HG03558 (cell line): ENCODE results near the gene CNTNAP2.

ENCODE experiments used
- ATAC-seq: cut with Tn5 transposase; IDR thresholded peaks from one replicate; pipeline ENCODE4 v1.9.1; 2021; ENCODE audit warnings: moderate number of reproducible peaks; ENCODE audit not compliant: unreplicated experiment; ENCODE audit errors: extremely low read depth

Gene CNTNAP2

DNA sequence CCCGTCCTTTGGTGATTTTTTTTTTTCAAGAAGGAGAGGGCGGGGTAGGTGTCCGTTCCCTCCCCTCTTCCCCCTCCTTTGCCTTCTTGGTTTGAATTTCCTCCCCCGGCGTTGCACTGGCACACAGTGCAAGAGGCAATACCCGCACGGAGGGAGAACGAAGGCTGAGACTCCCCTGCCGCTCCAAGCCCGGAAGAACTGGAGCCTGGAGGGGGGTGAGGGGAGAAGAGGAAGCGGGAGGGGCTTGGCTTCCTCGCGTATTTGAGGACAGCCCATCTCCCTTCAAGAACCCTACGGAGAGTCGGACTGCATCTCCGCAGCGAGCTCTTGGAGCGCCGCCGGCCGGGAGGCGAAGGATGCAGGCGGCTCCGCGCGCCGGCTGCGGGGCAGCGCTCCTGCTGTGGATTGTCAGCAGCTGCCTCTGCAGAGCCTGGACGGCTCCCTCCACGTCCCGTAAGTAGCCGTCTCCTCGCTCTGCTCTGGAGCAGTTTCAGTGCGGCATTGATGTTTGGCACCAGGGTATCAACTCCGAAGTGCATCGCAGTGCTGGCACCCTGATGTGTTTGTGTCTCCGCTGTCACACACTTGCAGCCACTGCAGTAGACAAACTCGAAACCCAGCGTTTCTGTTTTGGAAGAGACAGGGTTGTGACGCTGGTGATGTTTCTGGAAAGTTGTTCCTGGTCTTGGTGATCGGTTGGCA is at the start of gene CNTNAP2:
CNTNAP2 (plus strand) TSS at position 281 of the 702 bp plus-strand sequence; CDS start at position 357, 76 bp downstream.
- ATAC-seq: no peak

DNA sequence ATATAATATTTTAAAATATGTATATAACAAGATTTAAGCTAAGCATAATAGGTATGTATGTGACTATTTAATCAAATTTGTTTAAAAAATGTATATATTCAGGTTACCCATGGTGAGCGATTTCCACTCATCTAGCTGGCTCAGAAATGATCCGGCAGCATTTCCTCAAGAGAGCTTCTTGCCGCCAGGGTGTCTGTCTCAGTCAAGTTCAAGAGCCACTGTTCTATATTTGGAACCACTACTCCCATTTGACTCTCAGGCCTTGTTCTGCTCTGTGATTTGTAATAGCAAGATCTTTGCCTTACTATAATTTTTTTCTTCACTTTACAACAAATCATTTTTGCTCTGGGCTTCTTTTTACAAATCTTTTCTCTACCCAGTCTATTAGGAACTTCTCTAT is 48.7 kb upstream of the CNTNAP2 start:
- ATAC-seq: no peak

DNA sequence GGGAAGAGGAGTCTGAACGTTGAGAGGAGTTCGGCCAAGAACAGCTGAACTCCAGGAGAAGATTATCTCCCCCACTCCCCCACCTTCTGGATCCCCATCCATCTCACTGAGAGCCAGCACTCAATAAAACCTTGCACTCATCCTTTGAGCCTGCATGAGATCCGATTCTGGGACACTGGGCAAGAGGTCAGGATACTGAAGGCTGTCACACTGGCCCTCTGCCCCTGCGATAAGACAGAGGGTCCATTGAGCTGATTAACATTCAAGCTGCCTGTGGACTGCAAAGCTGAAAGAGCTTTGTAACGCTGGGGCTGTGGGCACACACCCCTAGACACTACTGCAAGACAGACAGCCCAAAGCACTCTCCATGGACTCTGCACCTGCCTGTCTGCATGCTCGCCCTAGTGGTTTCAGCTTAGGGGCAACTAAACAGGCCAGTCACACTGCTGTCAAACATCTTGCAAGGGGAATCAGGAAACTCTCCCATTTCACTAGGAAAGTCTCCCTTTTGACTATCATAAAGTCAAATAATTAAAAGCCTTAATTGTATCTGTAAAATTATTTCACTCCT is 42.3 kb upstream of the CNTNAP2 start:
- no peak for ATAC-seq

DNA sequence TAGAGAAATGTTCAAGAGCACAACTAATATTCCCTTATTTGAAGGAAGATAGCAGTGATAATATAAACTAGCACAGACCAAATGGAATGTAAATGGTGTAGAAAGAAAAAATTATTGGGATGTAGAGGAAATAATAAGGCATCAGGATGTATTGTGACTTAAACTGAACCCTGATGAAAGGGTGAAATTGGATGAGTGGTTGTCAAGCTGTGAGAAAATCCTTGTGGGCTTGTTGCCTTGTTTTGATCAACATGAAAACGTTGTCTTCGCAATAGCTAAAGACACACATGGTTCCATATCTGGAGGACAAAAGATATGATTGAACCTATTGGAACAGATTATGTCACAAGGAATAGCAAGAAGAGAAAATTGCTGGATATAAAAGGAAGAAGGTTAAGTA is 40.3 kb upstream of the CNTNAP2 start:
- no peak for ATAC-seq

DNA sequence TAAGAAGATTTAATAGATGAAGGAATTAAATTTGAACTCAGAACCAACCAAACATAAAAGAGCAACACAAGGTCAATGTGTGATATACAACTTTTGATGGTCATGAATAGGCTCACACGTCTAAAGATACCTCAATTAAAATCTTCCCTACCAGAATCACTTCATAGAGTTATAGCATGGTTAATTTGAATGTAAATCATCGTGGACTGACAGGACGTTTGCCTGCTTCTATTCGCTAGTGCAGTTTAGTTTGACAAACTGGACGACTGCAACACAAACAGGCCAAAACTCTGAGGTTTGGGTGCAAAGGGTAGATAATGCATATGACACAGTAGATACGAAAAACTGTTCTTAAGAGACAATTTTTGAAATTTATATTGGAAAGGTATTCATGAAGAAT is 32.5 kb upstream of the CNTNAP2 start:
- no peak for ATAC-seq

DNA sequence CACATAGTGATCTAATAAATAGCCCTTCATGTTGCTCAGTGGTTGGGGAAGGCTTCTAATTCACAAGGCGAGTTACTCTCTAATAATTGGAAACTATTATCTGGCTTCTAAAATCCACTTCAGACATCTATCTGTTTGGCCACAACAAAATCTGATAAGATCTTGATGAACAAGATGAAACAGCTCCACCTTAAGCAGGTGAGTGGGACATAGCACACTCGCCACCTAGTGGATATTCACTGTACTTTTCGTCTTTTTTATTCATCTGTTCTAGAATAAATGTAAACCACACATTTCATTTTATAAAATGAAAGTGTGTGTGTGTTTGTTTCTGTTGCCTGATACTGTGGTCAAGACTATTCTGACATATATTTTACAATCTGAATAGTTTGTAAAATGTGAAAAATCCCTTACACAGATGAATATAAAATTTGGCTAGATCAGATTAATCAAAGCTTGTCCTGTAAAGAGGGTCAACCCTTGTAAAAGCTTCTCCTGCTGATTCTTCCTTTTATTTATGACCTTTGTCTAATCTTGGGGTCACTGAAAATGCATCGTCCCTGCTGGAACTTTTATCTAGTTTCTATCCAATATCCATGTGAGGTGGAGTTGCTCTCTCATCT is 26.5 kb upstream of the CNTNAP2 start:
- ATAC-seq: peak; percentile 70

DNA sequence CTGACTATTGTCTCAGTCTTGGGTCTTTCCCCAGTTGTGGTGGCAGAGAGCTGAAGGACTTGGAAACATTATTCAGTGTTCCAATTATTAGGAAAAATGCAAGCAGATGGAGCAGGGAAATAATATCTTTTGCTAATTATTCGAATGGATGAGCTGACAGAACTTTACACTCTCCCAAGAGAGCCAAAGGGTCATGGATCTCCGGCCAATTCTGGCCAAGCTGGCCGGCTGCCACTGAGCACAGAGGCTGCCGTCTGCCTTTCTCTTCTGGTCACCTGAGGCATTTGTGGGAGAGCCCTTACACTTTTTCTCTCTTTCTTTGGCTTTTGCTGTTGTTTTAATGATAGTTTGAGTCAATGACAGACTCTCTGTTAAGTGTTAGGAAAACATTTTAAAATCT is 22.2 kb upstream of the CNTNAP2 start:
- ATAC-seq: no peak

DNA sequence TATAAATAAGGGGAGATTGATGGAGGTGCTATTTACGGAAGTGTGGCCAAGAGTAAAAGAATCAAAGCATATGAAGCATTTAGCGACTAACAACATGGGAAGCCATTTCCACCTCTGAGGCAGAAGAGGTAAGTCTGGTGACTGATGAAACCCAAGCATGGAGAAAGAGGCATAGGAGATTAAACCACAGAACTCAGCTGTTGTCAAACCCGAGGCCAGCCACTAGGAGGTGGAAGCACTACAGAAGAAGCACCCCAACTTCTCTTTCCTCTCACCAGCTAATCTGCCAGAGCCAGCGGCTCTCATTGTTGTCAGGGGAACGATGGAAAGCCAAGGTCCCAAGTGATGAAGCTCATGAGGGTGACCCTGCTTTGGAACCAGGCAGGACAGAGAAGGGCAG is 19.6 kb upstream of the CNTNAP2 start:
- ATAC-seq: no peak

DNA sequence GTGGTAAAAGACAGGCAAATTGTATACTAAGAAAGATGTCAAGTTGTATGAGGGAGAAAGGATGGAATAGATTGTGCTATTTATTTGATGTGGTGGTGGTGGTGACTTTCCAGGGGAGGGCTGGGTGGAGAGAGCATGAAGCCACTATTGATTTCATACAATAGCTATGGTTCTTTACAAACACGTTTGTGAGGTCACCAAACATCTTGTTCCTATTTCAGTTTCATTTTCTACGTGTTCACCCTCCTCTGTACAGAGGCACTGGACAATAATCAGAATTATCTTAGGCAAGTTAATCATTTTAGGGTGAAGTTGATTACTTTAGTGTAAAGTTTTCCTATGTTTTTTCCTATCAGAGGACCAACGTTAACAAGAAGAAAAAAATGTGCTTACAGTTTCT is 10.3 kb upstream of the CNTNAP2 start:
- ATAC-seq: no peak

DNA sequence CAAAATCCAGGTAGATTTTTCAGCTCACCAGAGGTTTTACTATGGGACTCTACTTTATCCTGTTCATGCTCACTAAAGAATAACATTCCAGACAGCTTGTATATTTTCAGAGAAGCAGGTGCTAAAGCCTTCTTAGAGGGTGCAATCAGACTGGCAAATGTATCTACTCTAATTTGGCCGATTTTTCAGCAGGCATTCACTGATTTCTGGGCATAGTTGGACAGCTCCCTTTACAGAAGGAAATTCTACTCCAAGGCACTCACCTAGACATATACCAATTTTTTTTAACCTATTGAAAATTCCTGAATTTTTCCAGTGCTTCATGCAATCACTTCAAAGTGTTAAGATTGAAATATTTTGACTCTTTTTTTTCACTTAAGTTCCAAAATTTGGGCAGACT is 3.8 kb upstream of the CNTNAP2 start:
- no peak for ATAC-seq

DNA sequence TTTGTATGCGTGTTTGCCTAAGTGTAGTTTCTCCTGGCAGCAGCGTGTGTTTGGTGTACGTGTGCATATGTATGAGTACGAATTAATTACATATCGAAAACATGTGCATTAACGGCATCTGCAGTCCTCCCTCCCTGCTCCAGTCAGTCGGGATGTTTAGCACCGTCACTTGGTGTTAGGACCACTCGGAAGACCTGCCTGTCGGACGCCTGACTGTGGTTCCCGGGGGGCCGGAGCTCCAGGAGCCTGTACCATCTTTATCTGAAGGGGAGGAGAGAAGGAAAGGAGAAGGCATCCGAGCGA is 1.1 kb upstream of the CNTNAP2 start:
- no peak for ATAC-seq

DNA sequence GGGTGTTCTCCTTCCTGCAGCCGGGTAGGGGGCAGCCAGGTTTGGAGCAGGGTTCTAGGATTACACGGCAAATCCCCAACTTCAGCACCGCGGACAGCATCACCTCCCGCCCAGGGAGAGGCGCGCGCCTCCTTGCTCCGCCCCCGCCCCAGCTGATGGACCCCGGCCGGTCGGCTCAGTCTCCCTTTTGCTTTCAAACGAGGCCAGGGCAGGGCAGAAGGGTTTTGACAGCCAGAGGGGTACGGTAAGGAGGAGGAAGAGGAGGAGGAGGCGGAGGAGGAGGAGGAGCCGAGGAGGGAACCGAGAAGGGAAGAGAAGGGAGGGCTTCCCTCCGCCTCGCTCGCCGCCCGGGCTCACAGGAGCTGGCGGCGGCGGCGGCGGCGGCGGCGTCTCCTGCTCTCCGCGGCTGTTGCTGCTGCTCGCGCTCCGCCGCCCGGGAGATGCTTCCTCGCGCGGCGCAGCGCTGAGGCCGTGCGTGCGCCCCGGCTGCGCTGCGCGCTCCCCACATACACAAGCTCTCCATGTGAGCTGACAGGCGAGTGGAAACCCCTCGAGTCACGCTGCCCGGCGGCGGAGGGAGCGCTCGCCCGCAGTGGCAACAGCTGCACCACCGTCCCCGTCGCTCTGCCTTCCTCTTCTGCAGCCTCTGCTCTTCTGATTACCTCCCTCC is 615 bp upstream of the CNTNAP2 start:
- no peak for ATAC-seq

DNA sequence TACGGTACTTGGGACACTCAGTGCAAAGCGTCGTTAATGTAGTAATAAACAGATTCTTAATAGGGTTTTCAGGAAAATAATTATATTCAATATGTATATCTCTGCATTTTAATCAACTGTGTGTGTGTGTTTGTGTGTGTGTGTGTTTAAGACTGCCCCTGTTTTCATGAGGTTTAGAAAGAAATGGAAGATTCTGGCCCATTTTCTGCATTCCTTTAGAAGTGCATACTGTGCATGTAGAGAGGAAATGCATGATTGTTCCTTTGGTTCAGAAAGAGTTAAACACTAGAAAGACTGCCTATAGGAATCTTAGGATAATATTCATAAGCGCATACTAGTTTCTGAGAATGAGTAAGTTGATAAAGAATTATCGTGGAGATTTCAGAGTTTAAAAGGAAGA is 975 bp downstream of the CNTNAP2 start:
- ATAC-seq: no peak

DNA sequence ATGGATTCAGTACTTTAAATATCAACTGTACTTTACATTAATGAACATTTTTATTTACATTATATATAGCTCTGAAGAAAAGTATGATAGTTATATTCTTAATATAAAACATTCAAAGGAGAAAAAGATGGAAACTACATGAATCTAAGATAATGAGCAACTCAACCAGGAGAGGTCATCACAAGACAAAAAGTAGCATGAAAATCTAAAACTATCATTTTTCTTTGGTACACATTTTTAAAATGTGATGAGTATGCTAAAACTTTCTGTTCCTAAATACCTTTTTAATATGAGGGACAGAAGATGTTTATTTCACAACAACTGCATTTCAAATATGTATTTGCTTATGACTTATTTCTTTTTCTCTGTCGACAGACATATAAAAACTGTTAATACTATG is 2.4 kb downstream of the CNTNAP2 start:
- ATAC-seq: no peak

DNA sequence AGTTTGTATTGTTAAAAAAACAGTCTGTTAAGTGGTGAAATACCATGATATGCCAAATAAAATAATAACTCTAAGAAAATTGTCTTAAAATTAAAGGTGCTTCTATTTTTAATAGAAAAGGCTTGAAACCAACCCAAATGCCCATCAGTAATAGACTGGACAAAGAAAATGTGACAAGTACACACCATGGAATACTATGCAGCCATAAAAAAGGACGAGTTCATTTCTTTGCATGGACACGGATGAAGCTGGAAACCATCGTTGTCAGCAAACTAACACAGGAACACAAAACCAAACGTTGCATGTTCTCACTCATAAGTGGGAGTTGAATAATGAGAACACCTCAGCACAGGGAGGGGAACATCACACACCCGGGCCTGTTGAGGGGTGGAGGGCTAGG is 7.1 kb downstream of the CNTNAP2 start:
- no peak for ATAC-seq

DNA sequence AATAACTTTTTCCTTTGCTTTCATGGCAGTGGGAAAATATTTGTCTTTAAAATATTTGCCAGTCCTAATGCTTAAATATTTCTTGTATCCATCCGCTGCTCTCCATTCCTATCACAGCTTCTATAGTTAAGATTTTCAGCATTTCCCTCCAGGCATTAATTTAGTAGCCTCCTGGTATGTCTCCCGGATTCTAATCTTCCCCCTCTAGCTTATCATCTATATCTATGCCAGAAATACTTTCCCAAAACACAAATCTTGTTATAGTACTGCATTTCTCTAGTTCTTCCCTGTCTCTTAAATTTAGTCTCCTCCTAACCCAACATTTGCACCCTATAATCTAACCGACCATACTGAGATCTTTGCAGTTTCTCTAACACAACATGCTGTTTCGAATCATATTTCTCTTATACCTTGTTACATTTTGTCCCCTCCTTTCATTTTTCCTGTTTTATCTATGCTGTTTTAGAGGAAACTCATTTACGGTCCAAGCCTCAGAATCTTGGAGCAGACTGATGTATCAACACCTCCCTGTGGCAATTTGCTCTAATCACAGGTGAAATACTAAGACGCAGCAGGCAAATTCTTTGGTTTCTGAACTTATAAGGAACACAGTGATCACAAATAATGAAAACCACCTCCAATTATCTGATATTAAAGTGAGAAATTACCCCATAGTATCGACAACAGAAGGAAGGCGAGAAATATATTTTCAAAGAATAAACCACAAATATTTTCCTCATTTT is 10.3 kb downstream of the CNTNAP2 start:
- ATAC-seq: no peak

DNA sequence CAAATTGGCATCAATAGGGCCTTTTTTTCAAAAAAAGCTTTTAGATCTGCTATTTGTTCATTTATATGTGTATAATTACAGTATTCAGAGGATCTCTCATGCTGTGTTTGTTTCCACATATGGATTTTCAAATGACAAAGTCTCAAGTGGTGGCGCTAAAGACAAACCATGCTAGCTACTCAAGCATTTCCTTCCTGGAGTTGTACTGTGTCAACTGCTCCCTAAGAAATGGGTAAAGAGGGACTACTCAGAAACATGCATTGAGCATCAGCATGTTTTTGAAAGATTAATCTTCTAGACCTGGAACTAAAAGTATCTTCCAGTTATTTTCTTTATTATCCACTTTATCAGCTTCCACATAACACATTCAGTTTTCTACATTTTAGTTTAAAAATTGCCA is 12.7 kb downstream of the CNTNAP2 start:
- ATAC-seq: no peak

DNA sequence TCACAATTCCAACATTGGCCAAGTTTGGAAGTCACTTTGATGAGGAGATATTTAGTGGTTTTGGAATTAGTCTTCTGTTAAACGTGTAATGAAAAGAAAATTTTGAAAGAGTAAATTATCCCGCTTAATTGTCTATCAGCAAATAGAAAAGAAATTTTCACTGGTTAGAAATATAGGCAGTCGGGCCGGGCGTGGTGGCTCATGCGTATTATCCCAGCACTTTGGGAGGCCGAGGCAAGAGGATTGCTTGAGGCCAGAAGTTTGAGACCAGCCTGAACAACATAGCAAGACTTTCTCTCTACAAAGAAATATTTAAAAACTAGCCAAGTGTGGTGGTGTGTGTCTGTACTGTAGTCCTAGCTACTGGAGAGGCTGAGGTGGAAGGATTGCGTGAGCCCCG is 13.4 kb downstream of the CNTNAP2 start:
- ATAC-seq: no peak

DNA sequence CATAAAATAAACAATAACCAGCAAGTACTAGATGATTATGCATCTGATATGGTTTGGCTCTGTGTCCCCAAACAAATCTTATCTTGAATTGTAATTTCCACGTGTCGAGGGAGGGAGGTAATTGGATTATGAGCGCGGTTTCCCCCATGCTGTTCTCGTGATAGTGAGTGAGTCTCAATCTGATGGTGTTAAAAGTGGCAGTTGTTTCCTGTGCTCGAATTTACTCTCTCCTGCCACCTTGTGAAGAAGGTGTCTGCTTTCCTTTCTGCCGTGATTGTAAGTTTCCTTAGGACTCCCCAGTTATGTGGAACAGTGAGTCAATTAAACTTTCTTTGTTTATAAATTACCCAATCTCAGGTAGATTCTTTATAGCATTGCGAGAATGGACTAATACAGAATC is 15.1 kb downstream of the CNTNAP2 start:
- no peak for ATAC-seq

DNA sequence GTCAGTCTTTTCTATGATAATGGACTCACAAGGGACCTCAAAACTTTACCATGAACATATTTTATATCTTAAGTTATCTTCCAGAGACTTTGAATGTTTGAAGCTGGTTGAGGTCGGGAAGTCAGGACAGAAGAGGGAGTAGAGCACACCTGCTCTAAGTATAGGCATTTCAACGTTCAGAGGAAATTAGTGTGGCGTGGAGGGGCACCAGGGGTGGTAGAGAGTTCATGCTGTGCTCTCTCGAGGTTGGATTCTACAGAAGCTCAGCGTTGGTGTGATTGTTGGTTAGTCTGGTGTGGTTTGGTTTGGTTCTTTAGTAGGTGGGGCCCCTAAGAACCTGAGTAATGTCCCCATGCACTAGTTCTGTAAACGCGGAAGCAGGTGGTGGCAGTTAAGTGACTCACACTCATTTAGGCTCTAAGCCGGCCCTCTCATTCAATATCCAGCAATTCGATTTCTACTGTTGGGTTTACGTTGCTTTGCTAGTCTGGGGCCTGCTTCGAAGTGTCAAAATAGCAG is 19.8 kb downstream of the CNTNAP2 start:
- ATAC-seq: no peak

DNA sequence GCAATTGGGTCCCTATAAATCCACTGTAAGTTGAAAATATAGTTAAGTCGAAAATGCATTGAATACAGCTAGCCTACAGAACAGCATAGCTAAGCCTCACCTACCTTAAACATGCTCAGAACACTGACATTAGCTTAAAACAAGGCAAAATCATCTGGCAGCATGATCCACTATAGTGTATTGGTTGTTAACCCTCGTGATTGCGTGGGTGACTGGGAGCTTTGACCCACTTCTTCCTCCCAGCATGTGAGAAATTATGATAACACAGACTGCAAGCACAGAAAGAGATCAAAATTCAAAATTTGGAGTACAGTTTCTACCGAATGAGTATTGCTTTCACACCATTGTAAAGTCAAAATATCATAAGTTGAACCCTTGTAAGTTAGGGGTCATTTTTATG is 22.3 kb downstream of the CNTNAP2 start:
- ATAC-seq: no peak
